HG02852 (cell line): Measurements from ENCODE around the gene CA10.

Experiments
- ATAC-seq: cut with Tn5 transposase; IDR thresholded peaks from one replicate; pipeline ENCODE4 v1.9.1; 2021; ENCODE audit warnings: mild to moderate bottlenecking, moderate library complexity; ENCODE audit not compliant: unreplicated experiment

Gene CA10

DNA sequence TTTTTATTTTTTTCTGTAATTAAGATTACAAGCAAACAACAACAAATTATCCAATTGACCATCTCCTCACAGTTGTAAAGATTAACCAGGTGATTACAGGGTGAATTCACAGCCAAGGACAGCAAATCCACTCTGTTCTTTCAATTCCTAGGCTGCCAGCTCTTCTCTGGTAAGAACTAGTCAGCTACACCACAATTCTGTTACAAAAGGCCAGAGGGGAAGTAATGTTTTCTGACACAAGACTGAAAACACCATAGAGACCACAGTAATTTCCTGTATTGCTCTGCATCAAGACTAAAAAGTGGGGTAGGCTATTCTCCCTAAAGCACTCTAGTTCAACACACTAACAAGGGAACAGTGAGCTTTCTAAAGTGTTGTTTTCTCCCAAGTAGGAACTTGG is 10.6 kb downstream of the CA10 start:
- no peak for ATAC-seq

DNA sequence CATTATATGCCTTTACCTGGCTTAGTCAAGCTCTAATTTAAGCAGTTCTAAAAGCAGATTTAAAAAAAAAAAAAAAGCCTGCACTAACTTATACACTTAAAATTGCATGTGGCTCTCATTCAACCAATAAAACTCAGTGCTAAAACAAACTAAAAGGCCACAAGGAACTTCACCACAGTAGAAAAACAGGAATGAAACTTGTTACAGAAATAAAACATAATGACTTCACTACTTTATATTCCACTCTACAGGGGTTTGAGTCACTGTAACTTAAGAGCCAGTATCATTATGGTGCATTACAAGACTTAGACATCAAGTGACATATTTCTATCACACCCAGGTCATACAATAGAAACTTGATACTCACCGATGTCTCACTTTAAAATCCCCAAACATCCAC is 11.1 kb downstream of the CA10 start:
- no peak for ATAC-seq

DNA sequence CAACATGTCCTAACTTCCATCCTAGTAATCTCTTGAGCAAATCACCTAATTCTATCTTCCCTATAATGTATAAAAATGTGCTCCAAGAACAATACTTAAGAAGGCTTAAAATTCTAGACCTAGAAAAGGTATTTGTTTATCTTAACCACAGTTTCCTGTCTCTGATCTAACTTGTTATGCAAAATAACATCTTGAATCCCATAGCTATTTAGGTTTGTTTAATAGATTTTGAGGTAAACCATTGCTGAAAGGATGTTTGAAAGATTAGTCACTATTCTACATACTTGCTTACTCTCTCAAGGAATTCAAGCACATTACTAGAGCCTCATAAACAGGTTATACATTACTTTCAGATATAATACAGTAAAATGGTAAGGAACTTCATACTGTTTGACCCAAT is 13.0 kb downstream of the CA10 start:
- ATAC-seq: no peak

DNA sequence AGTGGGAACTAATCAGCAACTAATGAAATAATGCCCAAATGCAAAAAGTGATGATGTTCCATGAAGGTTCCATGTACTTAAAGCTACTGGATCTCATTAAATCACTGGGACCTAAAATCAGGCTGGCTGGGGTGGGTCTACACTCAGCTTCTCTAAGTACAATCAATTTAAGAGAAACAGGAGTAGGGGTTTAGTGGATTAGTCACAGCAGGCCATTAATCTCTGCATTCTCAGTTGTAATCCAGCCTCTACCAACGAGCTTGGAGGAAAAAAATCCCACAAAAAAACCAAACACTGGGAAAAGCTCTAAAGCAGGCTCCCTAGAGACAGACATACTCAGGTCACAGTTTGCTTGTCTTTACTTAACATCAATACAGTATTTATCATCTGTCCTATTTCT is 15.0 kb downstream of the CA10 start:
- no peak for ATAC-seq

DNA sequence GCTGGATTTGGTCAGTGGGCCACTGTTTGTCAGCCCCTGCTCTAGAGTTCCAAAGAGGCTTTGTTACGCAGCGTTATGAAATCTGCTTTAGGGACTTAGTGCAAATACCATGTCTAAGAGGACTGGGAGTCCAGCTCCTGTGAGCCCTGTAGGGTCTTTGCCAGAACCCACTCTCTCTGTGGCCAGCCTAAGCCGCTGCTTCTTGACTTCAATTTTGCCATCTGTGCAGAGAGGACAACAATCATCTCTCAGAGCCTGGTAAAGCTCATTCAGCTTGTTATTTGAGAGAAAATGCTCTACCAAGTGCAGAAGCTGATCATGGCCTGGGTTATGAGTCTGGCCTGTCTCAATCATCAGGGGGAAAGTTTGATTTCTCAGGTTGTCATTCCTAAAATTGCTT is 17.9 kb downstream of the CA10 start:
- ATAC-seq: no peak

DNA sequence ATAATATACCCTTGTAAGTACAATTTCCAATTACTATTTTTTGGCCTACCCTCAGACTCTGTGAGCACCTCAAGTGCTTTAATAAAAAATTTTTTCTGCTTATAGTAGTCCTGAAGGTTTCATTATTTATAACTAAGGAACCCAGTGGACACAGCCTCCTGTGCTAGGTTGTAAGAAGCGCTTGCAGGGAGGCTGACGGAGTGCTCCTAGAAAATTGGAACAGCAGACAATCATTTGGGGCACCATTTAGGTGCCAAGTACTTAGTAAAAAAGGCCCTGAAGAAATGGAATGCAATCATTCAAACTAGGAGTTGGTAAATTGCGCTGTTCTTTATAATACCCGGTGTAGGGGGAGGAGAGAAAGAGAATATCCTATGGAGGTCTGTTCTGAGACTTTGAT is 19.8 kb downstream of the CA10 start:
- no peak for ATAC-seq

DNA sequence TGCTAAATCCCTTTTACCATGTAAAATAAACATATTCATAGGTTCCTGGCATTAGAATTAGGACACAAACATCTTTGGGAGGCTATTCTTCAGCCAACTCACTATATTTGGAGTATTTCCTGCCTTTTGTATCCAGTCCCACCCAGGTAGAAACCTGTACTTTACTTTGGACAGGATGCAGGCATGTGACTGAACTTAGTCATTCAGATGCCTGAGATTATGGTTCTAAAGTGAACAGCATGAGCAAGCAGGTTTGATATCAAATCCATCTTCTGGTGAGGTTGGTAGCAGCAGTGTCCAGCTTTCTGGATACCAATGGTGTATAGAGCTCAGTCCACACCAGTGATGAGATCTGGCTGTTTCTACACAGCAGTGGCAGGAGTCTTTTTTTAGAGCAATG is 20.2 kb downstream of the CA10 start:
- ATAC-seq: no peak

DNA sequence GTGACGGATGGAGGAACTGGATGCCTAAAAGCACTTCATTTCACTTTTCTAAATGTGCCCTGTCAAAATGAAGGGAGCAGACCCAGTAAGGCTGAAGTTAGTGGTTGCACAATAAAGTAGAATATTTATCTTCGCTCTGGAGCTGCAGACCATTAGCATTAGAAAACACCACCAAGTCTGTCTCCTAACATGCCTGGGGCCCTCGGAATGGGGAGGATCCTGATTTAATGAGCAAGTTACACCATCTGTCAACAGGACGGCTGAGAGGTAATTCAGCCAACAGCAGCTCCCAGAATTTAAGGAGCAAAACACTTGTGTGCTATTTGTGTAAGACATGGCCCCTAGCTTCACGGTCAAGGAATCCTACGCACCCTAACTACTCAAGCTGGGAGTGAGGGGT is 22.3 kb downstream of the CA10 start:
- no peak for ATAC-seq

DNA sequence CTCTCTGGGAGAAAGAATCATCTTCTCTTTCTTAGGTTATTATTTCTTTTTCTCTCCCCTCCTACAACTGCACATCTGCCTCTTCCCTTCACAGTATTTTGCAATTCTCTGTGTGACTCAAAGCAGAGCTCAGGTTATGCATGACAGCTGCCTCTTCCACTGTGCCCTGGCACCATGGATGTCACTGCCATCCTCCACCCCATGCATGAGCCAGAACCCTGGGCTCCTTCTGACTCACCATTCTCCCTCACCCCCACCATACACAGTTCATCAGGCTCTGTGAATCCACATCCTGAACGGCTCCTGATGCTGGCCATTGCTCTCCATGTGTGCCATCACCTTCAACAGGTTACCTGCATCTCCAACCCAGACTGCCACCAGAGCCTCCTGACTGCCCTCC is 23.9 kb downstream of the CA10 start:
- no peak for ATAC-seq

DNA sequence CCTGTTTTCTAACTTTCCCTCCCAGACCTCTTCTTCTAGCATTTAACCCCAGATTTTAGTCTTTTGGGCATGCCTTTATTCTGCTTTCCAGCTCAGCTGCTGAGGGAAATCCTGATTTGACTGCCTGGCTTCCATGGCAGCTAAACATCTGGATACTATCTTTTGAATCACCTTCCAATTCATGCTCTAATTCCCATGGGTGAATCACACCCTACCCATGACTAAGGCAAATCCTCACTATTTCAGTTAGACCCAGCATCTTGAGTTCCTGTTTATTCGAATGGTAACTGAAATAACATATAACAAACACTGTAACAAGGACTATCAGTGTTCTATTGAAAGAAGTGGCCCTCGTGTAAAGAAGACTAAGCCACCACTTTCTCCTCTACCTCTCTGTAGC is 29.8 kb downstream of the CA10 start:
- ATAC-seq: no peak

DNA sequence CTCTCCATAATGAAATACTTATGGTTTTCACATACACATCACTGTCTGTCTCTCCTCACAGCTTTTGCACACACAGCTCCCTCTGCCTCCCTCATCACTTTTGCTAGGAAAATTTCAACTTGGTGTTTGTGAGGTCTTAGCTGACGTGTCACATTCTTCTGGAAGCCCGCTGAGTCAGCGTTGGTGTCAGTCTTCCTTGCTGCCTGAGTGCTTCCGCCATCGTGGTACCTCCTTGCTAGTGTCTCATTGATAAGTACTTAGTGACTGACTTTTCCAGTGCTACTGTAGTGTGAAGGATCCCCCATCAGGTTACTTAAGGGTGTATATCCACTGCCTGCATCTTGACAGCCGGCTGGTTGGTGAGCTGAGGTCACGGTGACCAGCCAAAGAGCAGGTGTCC is 33.5 kb downstream of the CA10 start:
- ATAC-seq: no peak

DNA sequence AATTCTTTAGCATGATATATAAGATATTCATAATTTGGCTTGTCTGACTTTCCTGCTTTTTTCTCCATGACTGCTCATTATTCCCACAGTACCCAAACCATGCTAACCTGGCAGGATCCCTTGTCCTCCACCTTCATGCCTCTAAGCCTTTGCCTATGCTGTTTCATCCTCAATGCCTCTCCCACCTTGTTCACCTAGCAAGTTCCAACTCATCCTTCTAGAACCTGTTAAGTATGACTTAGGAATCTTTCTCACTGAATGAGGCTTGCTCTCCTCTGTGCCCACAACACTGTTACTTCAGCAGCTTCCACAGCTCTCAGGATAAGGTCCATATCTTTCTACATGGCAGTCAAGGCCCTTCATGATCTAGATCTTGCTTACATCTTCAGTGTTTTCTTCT is 34.0 kb downstream of the CA10 start:
- ATAC-seq: no peak

DNA sequence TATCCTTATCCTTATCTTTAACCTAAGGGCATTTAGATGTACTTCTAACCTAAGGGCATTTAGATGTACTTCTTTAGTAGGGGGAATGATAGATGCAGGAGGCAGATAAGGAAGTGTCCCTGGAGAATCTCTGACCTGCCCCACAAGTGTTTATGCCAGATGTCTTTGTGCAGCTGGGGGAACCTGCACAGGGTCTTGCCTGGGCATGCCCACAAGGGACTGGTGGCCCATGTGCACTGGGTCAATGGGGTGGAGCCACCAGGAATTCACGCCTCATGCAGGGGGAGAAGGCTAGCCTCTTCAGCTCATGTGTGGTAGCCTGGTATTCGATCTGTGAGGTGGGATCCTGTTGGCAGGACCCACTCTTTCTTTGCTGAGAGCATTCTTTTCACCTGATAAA is 38.0 kb downstream of the CA10 start:
- no peak for ATAC-seq

DNA sequence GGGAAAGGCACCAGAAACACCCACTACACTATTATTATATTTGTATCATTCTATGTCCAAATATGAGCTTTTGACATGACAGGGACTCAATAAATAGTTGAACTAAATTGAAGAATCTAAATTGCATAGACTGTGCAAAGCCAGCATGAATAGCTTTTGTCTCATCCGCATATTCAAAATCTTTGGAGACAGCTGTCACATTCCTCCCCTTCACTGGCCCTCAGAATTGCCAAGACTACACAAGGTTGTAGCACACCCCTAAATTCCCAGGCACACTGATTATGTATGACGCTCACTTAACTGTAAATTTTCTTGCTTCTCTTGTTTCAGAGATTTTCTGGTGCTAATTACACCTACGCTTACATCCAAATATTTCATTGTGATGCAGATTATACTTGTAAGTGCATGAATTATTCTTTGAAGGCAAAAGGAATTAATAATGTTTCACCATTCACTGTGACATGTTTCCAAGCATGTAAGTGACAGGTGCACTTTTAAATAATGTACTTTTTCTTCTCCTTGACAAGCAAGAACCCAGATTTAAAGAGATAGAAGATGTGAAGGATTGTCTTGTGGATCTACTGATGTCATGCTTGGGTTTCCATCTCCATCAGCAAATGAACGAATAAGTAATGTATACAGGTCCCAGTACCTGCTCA is 47.5 kb downstream of the CA10 start:
- no peak for ATAC-seq

DNA sequence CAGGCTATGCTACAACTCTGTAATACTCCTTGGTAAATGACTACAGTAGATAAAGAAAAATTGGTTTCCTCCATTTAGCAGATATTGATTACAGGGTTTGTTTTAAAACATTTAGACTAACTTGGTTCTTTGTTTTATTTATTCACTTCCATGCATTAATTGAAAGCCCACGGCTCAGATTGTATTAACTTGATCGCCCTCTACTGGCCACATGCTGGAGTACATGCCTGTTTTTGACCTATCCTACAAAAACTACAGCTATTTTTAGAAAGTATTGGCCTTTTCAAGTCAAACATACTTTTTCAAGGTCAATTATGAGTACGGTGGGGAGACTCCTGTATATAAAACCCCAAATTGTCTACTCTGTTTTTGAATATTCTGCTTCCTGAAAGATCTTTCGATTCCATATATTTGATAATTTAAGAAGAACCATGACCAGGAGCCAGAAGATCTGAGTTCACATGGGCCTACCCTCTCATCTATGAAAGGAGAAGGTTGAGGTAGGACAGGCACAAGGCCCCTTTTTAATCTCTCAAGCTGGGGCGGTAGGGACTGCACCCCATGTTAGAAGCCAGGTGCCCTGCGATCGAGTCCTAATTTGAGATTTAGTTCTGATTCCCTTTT is 51.8 kb downstream of the CA10 start:
- ATAC-seq: peak; percentile 62

DNA sequence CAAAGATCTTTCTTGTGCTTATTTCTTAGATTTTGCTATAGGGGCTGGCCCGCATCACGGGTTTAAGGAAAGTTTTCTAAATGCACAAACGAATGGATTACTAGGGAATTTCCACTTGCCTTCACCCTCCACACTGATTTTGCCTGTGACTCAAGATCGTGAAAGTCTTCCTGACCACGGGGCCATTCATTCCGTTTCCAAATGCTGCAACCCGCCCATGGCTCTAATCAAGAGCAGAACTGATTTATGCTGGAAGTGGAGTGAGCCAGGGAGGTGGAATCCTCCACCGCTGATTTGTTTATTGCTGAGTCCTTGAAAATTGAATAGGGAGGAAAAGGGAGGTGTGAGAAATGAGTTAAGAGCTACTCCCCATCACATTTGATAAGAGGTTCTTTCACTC is 52.4 kb downstream of the CA10 start:
- ATAC-seq: no peak

DNA sequence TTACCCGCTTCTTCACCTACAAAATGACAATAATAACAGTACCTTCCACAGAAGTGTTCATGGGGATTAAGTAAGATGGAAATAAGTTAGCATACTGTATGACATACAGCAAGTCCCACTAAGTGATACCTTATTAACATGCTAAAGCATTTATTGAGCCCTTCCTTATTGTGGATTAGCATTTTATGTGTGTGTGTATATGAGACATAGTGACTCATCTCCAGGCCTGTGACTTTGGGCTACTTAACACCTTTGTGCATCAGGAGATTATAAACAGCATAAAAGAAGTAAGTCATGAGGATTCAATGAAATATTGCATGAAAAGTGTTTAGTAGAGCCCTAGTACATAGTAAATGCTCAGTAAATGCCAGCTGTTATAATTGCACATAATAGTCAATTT is 52.9 kb downstream of the CA10 start:
- no peak for ATAC-seq

DNA sequence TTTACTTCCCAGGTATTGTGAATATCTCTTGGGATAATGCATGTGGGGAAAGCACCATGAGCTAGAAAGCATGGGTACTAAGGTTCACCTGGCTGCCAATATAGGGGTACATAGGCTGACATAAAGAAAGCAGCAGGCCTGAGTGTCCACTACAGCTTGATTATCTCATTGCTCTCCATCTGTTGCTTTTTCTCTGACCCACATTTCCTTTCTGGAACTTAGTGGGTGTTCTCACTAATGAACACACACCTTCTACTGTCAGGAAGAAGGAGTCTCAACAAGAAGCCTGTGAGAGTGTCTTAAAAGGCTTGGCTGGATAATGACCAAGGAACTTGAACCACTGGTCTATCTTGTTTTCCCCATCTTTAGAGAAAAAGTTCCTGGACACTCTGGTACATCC is 62.5 kb downstream of the CA10 start:
- no peak for ATAC-seq

DNA sequence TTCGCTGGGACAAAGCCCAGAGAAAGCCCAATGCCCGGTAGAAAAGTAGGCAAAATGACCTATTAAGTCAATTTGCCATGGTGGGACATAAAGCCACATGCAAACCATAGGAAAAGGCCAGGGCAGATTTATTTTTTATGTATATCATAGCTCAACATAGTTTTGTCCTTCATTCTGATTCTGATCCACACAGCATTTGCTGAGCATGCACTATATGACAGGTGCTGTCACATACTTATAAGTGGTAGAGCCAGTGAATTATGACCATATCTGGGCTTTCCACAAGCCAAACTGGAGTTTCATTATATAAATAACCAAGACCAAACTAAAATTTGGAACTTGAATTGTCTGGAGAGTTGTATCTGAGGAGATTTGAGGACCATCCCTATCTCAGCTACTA is 74.3 kb downstream of the CA10 start:
- ATAC-seq: no peak

DNA sequence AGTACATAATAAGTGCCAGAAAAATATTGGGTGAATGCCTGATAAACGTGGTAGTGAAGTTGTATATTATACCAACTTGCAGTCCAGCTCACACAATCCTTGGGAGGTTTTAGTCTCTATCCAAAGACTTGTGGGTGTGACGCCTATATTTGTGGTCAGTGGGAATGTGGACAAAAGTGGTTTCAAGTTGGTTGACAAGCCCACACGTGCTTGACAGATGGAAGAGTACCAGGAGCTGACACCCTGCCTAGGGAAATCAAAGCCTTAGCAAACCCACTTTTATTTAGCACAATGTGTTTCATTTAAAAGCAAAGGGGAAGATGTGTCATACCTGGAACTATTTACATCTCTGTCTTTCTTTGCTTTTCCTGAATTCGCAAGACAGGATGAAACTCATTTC is 79.0 kb downstream of the CA10 start:
- ATAC-seq: no peak

DNA sequence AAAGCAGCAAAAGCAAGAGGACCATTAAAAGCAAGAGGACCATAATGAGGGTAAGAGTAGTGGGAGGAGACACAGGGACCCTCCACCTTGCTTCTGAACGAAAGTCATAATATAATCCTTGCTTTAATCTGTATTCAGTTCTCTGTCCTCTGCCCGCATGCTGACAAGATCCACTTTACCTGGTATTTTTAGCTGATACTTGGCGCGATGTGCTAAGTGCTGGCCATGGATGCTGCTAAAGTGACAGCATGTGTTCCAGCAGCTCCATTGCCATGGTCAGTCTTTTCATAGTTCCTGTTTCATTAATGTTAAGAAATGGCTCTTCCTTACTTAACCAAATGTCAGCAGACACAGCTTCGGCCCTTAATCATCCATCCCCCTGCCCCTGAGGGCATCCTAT is 86.8 kb downstream of the CA10 start:
- no peak for ATAC-seq

DNA sequence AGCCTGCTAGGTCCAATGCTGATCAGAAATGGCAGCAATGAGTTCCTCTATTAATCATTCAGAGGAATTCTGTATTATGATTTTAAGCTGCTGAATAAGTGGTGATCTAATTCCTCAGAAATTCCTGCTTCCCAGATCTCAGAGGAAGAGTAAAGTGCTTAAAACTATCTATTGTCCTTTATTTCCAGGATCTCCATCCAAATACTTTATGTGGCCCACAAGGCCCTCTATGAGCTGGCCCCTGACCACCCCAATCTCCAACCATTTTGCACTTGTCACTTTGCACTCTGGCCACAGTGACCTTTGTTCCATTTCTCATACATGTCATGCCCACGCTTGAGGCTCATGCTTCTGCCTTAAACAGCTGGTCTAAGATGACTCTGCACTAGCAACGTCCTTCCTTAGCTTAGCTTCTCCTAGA is 93.7 kb downstream of the CA10 start:
- ATAC-seq: no peak

DNA sequence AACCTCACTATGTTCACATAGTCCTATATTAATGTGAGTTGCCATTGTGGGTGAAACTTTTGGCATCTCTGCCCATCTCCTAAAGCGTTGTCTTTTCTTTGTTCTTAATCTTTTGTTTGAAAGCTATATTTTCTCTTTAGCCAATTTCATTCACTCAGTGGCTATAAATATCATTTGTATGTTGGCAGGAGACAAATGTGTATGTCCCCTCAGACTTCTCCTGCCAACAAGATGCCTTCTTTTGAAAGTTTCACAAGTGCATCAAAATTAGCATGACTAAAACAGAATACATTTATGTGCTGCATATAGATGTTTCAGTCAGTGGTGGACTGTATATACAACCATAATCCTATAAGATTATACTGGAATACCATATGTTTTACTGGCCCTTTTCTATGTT is 109.0 kb downstream of the CA10 start:
- no peak for ATAC-seq
